Muscle layer of duodenum (tissue), 2 donors: ENCODE results near the gene TRERF1.

ENCODE experiments used
- H3K27ac ChIP-seq: one replicate; pipeline ENCODE4 v1.7.0; 2013; ENCODE audit warnings: mild to moderate bottlenecking, low read length
- H3K27me3 ChIP-seq: one replicate; pipeline ENCODE4 v1.7.0; 2013; ENCODE audit warnings: low read depth, mild to moderate bottlenecking, control low read depth, low read length
- H3K36me3 ChIP-seq, 2 donors: one replicate each; pipeline ENCODE4 v1.7.0; 2013; ENCODE audit warnings: low read length in 2 of 2, control low read depth in 1 of 2, mild to moderate bottlenecking in 1 of 2; ENCODE audit not compliant: insufficient read depth in 2 of 2, control insufficient read depth in 1 of 2
- H3K4me1 ChIP-seq, 2 donors: one replicate each; pipeline ENCODE4 v1.7.0; 2013; ENCODE audit warnings: low read length in 2 of 2, mild to moderate bottlenecking in 2 of 2, control low read depth in 1 of 2, moderate library complexity in 1 of 2; ENCODE audit not compliant: insufficient read depth in 2 of 2, control insufficient read depth in 1 of 2
- H3K4me3 ChIP-seq, 2 donors: one replicate each; pipeline ENCODE4 v1.7.0; 2013; ENCODE audit warnings: low read length in 2 of 2, low read depth in 1 of 2, mild to moderate bottlenecking in 1 of 2
- H3K9me3 ChIP-seq, 2 donors: one replicate each; pipeline ENCODE4 v1.7.0; 2013; ENCODE audit warnings: low read length in 2 of 2, control low read depth in 1 of 2, mild to moderate bottlenecking in 1 of 2; ENCODE audit not compliant: control insufficient read depth in 1 of 2
- donor health status: healthy.

Gene TRERF1

DNA sequence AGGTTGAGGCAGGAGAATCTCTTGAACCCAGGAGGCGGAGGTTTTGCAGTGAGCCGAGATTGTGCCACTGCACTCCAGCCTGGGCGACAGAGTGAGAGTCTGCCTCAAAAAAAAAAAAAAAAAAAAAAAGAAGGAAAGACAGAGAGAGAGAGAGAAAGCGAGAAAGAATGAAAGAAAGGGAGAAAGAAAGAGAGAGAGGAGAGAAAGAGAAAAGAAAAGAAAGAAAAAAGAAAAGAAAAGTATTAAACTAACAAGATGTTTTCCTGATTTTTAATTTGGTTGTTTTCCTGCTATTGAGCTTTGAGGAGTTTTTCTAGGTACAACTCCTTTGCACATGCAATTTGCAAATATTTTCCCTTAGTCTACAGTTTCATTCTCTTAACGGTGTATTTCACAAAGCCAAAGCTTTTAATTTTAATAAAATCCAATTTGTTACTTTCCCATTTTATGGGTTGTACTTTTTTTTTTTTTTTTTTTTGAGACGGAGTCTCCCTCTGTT, 10.8 kb upstream of the TRERF1 start:
- Histone ChIP-seq H3K9me3 (no peaks in the 10 kb centered on the region), H3K4me3 (no peak overlapping the region), H3K4me1 (no peaks in the 10 kb centered on the region), H3K27me3 (no peaks in the 10 kb centered on the region), H3K36me3 (no peaks in the 10 kb centered on the region), H3K27ac (no peak overlapping the region)

- H3K4me3 ChIP-seq, result no peak overlapping the region
- H3K4me1 ChIP-seq, result no peaks in the 10 kb centered on the region
- H3K27ac ChIP-seq, result no peak overlapping the region
- H3K9me3 ChIP-seq, result no peaks in the 10 kb centered on the region
- no peaks in the 10 kb centered on the region for H3K36me3 ChIP-seq
- no peaks in the 10 kb centered on the region for H3K27me3 ChIP-seq
Measured at GRCh38 chr6:42460883-42461282, 9.2 kb upstream of the TRERF1 start.

DNA sequence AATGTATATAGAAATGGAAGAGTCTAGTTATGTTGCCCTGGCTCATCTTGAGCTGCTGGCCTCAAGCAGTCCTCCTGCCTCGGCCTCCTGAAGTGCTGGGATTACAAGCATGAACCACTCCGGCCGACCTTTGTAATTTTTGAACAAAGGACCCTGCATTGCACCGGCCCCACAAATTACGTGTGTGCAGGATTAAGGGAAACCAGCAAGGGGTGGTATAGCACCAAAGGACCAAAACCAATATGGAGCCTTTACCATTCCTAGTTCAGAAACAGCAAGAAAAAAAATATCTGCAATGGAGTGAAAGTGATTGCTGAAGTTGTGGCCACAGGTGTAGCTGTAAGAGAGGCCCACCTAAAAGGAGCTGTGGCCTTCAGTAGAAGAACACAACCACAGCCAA, 8.2 kb upstream of the TRERF1 start:
- Histone ChIP-seq H3K4me1 (no peaks in the 10 kb centered on the region), H3K36me3 (no peaks in the 10 kb centered on the region), H3K4me3 (no peak overlapping the region), H3K27me3 (no peaks in the 10 kb centered on the region), H3K27ac (no peak overlapping the region), H3K9me3 (no peaks in the 10 kb centered on the region)

DNA sequence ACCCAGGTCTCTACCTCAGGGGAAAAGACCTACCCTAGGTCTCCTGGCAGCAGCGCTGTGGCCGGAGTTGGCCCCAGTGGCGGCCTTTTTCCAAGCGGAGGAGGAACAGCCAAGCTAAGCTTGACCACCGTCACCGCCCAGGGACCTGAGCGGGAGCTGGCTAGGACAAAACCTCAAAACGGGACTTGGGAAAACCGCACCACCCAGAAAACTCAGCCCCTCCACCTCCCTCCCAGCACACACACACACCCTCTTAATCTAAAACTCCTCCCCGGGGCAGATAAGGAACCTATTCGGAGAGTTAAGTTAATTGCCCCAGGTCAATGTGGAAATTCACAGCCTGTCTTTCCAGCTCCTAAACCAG, 2.7 kb upstream of the TRERF1 start:
- H3K27ac ChIP-seq, result peak overlapping the region; percentile 74
- H3K27me3 ChIP-seq, result no peaks in the 10 kb centered on the region
- H3K4me3 ChIP-seq, result peak overlapping the region; percentile 78 to 97
- peaks cover 8 to 15% of the 10 kb centered on the region in 2 donors for H3K4me1 ChIP-seq
- no peaks in the 10 kb centered on the region for H3K9me3 ChIP-seq
- H3K36me3 ChIP-seq, result no peaks in the 10 kb centered on the region

GRCh38 chr6:42453654-42454427, 2.1 kb upstream of the TRERF1 start:
- Histone ChIP-seq H3K27ac (peak overlapping the region; percentile 74), H3K9me3 (no peaks in the 10 kb centered on the region), H3K27me3 (no peaks in the 10 kb centered on the region), H3K4me1 (peaks cover 8 to 21% of the 10 kb centered on the region in 2 donors), H3K36me3 (no peaks in the 10 kb centered on the region), H3K4me3 (peak overlapping the region; percentile 78 to 97)

- Histone ChIP-seq H3K4me3 (peak overlapping the region; percentile 78 to 97), H3K9me3 (no peaks in the 10 kb centered on the region), H3K27me3 (no peaks in the 10 kb centered on the region), H3K27ac (peak overlapping the region; percentile 74), H3K36me3 (no peaks in the 10 kb centered on the region), H3K4me1 (peaks cover 8 to 21% of the 10 kb centered on the region in 2 donors)
Measured at GRCh38 chr6:42453031-42453653, 1.4 kb upstream of the TRERF1 start.

- Histone ChIP-seq H3K36me3 (no peaks in the 10 kb centered on the region), H3K27me3 (no peaks in the 10 kb centered on the region), H3K4me1 (peaks cover 8 to 21% of the 10 kb centered on the region in 2 donors), H3K27ac (peak overlapping the region; percentile 79), H3K4me3 (peak overlapping the region; percentile 89 to 97), H3K9me3 (no peaks in the 10 kb centered on the region)
Measured at GRCh38 chr6:42452171-42453030, 675 bp upstream of the TRERF1 start.

GRCh38 chr6:42450477-42451332, 1.0 kb downstream of the TRERF1 start:
- H3K27ac ChIP-seq, result peak overlapping the region; percentile 85

DNA sequence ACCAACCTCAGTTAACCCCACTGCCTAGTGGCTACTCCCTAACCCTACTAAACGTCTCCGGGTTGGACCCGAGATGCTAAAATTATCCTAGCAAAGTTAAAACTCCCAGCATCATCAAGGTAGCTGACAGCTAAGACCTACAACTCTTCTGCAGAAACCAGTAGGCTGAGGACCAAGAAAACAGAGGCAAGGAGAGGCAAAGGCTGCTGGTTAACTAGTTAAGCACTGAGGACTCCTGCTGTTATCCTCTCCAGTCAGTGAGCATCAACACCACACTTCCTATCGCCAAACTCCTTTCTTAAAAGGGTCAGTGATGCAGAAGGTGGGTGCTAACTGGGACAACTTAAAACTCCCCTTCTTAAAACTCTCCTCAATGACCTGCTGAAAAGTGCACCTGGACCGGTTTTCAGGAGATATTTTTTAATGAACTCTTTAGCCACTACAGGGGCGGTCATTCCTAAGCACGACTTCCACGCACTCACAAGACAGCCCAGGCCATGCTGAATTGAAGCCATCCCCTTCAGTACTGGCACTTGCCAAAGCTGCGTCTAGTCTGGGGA, 1.7 kb downstream of the TRERF1 start:
- Histone ChIP-seq H3K27me3 (no peaks in the 10 kb centered on the region), H3K4me3 (peak overlapping the region; percentile 89 to 97), H3K27ac (peak overlapping the region; percentile 85), H3K9me3 (no peaks in the 10 kb centered on the region), H3K4me1 (peaks cover 8 to 21% of the 10 kb centered on the region in 2 donors), H3K36me3 (no peaks in the 10 kb centered on the region)

More at GRCh38 chr6:42450477-42451332, 1.0 kb downstream of the TRERF1 start:
- H3K4me1 ChIP-seq, result peaks cover 8 to 21% of the 10 kb centered on the region in 2 donors
- no peaks in the 10 kb centered on the region for H3K27me3 ChIP-seq
- H3K4me3 ChIP-seq, result peak overlapping the region; percentile 89 to 97
- H3K36me3 ChIP-seq, result no peaks in the 10 kb centered on the region
- no peaks in the 10 kb centered on the region for H3K9me3 ChIP-seq

GRCh38 chr6:42448927-42449659, 2.6 kb downstream of the TRERF1 start:
- H3K27me3 ChIP-seq, result no peaks in the 10 kb centered on the region
- H3K4me1 ChIP-seq, result peaks cover 8 to 17% of the 10 kb centered on the region in 2 donors
- peak overlapping the region; percentile 89 to 97 for H3K4me3 ChIP-seq
- H3K9me3 ChIP-seq, result no peaks in the 10 kb centered on the region
- no peaks in the 10 kb centered on the region for H3K36me3 ChIP-seq
- peak overlapping the region; percentile 19 for H3K27ac ChIP-seq
